NCI-H82 treated with DMSO at 0.1 percent for 48 hours (cell line): ENCODE results near the gene AQP9.

ENCODE experiments used
- DNase-seq: peaks from one replicate; lab custom pipeline; 2025; ENCODE audit not compliant: unreplicated experiment; lab: John Stamatoyannopoulos, UW

Gene AQP9

DNA sequence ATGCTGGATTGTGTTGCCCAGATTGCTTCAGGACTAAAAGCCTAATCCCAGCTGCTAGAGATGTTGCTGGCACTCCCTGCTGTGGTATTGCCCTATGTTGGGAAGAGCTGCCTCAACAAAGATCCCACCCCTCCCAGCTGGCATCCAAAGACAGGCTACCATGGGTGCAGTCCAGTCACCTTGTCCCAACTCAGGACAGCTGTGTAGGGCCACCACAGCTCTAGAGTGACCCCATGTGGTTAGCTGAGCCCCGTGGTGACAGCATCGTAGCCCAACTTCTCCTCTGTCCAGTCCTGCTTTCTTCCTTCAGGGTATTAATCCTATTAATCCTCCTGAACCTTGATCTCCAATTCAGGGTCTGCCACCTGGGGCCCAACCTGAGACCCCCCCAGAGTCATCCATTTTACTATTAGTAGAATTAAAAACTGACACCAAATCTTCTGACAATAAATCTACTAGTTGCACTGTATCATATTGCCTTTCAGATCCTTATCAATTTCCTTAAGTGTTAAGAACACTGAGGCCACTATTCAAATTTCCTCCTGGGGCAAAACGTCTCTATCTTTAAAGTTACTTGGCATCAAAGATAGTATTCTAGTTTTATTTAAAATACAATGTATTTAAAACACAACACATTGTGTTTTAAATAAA, 83.5 kb downstream of the AQP9 start:
- DNase-seq, result no peak

DNA sequence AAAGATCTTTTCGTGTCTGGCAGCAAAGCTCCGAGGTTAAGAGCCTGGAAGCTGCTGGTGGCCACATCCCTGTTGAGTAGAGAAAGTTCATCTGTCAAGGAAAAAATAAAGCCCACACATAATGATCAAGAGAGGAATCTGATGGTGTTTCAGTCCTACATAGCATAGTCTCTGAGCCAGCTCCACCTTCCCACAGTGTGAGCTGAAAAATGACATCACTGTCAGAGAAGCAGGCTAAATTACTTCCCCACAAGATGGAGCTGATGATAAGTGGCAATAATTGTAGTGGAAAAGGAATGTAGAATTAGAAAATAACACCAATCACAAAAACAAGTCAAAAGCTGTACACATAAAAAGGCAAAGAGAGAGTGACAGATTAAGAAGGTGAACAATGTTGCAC, 84.5 kb downstream of the AQP9 start:
- no peak for DNase-seq

DNA sequence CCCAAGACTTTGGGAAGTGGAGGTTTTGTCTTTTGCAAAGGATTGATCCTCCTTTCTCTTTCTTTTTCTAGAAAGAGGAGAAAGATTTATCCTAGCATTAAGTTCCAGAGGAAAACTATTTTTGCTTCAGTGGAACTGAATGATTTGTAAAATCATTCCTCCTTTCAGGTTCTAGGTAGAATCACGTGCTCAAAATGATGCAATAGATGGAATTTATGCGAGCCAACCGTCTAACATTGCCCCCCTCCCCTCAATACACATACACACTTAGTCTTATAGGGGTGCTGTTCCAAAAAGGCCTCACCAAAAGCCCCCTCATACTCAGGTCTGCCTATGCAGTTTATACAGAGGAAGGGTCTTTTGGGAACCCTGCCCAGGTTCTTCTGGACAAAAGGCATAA, 85.3 kb downstream of the AQP9 start:
- DNase-seq, result no peak

DNA sequence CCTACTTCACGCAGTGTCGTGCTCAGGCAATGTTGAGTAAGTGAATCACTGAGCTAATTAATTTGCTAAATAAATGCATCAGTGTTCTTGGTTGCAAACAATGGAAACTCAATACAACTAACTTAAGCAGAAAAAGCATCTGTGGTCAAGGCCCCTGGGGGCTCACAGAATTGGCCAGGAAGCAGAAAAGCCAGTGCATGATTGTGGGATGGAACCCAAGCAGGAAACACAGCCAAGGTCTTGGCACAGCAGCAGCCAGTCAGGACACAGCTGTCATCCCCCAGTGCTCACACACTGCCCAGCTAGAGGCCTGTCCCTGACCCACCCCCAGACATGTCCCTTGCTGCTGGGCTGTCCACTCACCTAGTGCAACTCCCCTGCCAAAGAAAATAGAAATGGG, 85.9 kb downstream of the AQP9 start:
- DNase-seq, result no peak

DNA sequence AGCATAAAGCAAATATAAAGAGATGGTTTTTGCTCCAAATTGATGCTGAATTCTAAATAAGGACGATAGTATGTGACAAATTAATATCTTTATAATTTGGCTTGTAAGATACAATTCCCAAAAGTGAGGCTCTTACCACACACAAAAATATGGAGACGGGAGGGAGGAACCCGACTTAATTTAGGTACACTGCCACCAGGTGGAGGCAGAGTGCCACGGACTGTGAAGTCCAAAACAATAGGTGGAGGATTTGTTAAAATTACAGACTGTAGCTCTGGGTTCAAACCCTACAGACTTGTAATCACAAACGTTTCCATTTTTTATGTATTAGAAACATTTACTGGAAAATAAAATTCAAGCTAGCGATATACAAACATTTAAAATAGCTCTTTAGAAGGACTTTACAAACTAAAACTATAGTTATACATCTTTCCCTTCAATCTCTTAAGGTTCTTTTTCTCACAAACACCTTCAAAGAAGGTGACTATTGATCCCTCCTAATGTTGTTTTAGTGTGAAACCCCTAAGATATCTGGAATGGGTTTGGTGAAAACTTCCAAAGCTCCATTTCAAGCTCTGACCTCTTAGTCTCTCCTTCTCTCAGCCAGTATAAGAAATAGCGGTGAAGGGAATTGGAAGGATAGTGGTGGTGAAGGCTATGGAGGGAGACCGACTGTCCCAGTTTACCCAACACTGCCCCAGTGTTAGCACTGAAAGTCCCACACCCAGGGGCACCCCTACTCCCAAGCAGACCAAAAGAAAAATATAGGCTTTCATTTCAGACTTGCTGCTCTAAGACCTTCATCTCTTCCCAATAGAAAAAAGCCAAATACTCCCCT, 89.7 kb downstream of the AQP9 start:
- DNase-seq, result peak; percentile 38

DNA sequence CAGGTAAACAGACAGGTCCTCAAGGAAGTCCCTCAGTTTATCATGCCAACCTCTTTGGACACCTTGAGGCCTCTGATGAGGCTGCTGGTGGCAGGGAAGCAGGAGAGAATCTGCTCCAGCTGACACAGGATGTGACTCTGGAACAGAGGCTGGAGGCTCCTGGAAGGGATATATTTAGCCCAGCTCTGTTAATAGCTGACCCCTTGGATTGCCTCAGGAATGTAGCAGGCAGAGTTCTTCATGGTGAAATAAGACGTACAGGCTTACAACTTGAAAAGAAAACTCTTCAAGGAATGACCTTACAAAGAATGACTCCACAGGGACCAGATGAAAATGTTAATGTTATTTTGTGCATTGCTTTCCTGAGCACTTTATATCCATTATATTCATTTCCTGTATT, 90.5 kb downstream of the AQP9 start:
- DNase-seq, result no peak

DNA sequence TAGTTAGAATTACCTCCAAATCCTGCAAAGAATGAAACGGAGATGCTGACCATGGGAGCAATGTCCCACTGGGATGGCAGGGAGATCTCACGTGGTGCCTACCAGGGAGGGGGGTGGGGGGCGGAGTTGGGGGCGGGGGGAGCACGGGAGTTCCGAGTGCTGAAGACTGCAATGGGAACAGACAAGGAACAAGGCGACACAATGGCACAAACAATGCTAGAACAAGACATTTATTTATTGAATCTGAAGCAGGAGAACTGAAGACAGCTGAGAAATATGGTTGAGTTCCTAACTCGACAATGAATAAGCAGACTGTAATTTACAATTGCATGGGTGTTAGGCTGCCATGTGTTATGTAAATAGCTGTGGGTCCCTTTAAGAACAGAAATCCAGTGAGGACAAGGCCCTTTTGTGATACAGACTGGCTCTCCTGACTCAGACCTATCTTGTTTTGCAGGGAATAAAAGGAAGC, 91.2 kb downstream of the AQP9 start:
- DNase-seq, result no peak

DNA sequence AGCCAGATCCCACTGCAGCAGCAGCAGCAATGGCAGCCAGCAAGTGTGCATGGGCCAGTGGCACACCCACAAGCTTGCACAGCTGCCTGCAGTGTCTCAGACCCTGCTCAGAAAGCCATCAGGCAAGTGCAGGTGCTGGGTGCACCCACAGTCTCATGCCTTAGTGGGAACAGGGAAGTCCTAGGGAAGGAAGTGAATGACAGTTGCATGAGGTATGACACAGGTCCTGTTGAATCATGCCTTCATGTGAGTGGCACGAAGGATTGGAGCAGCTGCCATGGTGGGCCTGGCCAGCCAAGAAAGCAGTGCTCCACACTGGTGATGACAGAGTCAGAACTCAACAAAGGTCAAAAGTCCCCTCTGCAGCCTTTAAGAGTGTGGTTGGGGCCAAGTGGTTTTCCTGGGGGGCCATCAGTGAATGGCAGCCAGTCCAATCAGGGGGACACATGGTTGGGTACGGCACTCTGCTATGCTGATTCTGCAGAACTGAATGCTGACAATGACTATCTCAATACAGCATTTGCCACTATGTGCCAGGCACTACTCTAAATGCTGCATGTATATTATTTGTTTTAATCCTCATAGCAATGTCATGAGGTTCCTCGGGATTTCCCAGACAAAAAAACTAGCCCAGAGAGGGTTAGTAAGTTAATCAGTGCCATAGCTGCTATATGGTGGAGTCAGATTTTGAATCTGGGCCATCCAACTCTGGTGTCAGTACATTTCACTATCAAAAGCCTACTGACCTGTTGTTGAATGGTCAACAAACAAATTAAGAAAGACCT, 94.3 kb downstream of the AQP9 start:
- no peak for DNase-seq

DNA sequence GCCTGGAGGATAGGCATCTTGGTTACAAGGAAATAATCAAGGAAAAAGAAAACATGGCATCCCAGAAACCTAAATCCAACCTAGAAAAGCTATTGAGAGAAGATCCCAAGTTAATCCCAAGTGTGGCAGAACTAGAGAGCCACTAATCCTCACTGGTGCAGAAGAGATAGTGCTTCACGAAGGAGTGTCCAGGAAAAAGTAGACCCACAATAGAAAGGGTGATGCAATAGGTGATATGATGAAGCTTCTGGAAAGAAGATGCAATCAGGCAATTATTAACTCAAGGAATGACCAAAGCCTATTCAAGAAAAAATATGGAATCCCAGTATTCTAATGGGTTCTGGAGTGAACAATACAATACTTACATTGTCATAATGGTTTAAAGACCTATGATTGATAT, 95.2 kb downstream of the AQP9 start:
- no peak for DNase-seq
